AG04449 (cell line): Measurements from ENCODE around the gene SGMS2.

Source experiments
- CTCF ChIA-PET: fragments of 350-600 bp; formaldehyde crosslinking; extraction: SDS; loops from one replicate; lab custom pipeline; 2021; ENCODE audit warnings: antibody characterized with exemption; lab: Yijun Ruan, JAX
- POLR2A ChIA-PET: fragments of 400-600, 350-600 bp; formaldehyde crosslinking; extraction: SDS; loops from one replicate; lab custom pipeline; 2020; ENCODE audit warnings: antibody characterized with exemption, inconsistent platforms; lab: Yijun Ruan, JAX
- DNase-seq: peaks from one replicate; pipeline ENCODE4 v3.0.0-alpha.2; 2010; ENCODE audit warnings: low read depth, low spot score
- H3K4me3 ChIP-seq: 2 replicates; pipeline ENCODE4 v1.5.1; 2011; ENCODE audit warnings: low read depth, mild to moderate bottlenecking, control low read depth, low read length
- TF ChIP-seq, protein P1 (sequence below): IDR thresholded peaks from one replicate; pipeline ENCODE4 v1.5.1; 2011; ENCODE audit warnings: mild to moderate bottlenecking, moderate library complexity, low read length, control low read depth, inconsistent platforms; ENCODE audit not compliant: insufficient read depth; ENCODE audit errors: missing control alignments

The SGMS2 gene

DNA sequence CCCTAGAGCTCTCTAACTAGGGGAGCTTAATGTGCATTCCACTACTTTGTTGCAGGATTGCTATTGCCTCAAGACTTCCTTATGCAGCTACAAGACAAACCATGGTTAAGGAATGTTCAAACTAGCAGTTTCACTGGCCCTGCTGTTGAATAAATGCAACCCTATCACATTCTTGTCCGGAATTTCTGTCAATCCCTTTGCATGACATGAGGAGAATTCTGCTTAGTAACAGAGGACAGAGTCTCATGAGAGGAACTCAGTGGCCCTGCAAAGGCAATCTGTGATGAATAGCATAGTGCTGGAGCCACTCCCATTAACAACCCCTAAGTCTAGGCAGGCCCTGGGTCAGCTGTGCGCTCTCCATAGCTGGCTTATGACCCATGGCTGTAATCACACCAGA lies 30.7 kb upstream of the SGMS2 start:
- H3K4me3 ChIP-seq: no peak overlapping the region
- TF ChIP-seq, protein P1, sequence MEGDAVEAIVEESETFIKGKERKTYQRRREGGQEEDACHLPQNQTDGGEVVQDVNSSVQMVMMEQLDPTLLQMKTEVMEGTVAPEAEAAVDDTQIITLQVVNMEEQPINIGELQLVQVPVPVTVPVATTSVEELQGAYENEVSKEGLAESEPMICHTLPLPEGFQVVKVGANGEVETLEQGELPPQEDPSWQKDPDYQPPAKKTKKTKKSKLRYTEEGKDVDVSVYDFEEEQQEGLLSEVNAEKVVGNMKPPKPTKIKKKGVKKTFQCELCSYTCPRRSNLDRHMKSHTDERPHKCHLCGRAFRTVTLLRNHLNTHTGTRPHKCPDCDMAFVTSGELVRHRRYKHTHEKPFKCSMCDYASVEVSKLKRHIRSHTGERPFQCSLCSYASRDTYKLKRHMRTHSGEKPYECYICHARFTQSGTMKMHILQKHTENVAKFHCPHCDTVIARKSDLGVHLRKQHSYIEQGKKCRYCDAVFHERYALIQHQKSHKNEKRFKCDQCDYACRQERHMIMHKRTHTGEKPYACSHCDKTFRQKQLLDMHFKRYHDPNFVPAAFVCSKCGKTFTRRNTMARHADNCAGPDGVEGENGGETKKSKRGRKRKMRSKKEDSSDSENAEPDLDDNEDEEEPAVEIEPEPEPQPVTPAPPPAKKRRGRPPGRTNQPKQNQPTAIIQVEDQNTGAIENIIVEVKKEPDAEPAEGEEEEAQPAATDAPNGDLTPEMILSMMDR: no peak
- POLR2A ChIA-PET: no interaction called here
- peak; percentile 9 for DNase-seq
- CTCF ChIA-PET: interaction anchor here (0.9 kb wide), 1 partner anchor 119 kb away, joined by 3 read pairs; no protein-coding TSS in a partner anchor

DNA sequence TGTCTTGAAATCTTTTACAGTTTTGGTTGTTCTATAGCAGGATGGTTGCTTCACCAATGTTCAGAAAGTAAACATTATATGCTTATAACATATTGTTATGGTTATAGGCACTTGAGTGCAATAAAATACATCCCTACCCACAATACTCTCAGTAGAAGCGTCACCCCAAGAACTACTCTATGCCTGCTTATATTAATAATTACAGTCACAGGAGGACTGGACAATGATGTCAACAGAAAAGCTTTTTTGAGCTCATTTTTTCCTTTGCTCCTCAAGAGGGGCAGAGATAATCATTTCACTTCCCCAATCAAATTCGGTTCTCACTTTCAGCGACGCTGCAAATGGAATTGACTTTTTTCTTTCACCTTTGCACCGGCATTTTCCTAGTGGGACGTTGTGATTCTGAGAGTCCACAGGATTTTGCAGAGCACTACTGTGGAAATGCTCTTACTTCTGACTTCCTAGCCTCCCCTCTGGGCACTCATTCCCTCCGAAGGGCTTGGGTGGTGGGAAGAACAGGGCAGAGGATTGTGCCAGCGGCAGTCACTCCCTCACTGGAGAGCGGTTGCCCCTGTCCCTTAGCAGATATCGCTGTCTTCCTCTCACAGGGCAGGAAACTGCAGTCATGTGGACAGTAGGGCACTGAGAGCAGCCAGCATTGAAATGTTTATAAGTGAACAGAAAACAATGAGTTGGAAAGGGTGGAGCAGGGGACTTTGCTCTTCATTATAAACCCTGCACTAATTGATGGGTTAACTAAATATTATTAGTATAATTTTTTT lies 24.9 kb upstream of the SGMS2 start:
- no peak for DNase-seq
- ChIA-PET POLR2A (no interaction called here), CTCF (no interaction called here)
- TF ChIP-seq, protein P1: no peak
- no peak overlapping the region for H3K4me3 ChIP-seq

DNA sequence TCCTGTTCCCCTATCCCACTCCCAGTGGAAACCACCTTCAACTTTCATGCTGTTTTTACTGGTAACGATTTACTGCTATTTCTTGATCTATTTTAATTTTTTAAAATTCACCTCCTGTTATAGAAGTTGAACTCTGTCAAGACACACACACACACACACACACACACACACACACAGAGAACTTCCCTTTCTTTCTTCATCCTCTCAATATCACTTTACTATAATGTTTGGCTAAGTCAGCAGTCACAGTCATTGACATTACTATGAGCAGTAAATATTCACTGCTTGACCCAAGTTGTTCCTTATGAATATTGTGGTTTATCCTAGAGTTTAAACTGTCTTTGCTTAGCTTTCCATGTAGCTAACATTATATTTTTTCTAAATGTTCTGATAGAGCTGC lies 24.0 kb upstream of the SGMS2 start:
- TF ChIP-seq, protein P1: no peak
- H3K4me3 ChIP-seq: no peak overlapping the region
- ChIA-PET POLR2A (no interaction called here), CTCF (no interaction called here)
- no peak for DNase-seq

DNA sequence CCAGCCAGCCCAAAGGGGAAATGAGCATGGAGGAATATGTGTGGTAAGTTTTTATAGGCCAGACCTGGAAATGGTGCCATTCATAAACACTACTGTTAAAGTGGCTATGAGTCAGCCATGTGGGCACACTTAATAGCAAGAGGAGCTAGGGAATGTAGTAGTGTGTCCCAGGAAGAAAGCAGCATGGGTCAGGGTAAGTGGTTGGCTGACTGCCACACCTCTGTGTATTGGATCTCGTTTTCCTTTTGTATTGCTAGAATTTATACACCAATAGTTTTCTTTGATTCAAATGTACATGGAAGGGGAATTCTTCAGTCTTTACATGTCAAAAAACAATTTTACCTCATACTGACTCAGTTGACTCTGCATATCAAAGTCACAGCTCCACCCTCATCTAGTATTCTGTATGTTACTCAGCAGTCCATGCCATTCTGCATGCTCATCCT lies 22.9 kb upstream of the SGMS2 start:
- ChIA-PET POLR2A (no interaction called here), CTCF (no interaction called here)
- DNase-seq: no peak
- TF ChIP-seq, protein P1: no peak
- H3K4me3 ChIP-seq: no peak overlapping the region

DNA sequence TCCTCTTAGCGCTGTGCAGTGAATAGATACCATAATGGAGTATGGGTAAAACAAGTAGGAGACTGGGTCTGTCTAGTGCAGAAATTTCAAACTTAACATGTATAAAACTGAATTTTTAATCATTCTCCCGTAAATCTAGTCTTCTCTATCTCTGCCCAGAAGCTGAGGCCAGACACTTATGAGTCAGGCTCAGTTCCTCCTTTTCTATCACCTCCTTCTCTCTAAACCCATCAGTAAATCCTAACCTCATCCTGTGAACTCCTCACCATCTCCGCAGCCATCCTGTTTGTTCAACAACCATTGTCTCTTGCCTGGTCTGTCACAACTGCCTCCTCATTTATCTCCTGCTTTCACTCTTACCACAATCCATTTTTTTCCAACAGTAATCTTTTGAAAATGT lies 19.8 kb upstream of the SGMS2 start:
- ChIA-PET POLR2A (no interaction called here), CTCF (no interaction called here)
- DNase-seq: no peak
- no peak overlapping the region for H3K4me3 ChIP-seq
- TF ChIP-seq, protein P1: no peak

DNA sequence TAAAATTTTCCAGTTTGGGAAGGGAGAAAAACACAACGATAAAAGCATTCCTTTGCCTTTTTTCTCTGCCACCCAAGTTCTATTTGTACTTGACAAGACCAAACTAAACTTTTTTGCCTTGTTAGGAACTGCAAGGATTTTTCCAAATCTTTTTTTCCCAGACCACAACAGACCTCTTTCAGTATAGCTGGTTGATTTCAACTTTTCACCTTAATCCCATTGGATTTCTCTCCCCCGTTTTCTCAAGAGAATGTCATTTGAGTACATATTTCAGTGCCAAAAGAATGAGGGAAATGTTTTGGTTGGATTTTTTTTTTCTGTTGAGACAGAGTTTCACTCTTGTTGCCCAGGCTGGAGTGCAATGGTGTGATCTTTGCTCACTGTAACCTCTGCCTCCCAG lies 18.5 kb upstream of the SGMS2 start:
- H3K4me3 ChIP-seq: no peak overlapping the region
- ChIA-PET POLR2A (no interaction called here), CTCF (no interaction called here)
- DNase-seq: no peak
- TF ChIP-seq, protein P1: no peak
